ENCODE results near the gene SFTPA1.
"Not testable (repeated sequence)": the region's sequence is repeated elsewhere in the genome, so short reads cannot be mapped to it uniquely, and the experiment has no call there.

DNA sequence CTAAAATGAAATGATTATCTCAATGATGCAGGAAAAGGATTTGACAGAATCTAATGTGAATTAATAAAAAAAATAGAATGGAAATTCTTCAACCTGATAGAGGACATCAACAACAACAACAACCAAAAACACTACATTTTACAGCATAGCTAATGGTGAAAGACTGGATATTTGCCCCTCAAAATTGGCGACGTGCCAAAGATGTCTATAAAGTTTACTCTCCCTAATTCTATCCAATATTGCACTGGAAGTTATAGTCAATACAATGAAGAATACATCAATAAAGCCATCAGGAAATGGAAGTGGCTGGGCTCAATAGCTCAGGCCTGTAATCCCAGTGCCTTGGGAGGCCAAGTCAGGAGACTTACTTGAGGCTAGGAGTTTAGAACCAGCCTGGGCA lies 42.0 kb downstream of the SFTPA1 start:
- not testable (repeated sequence) for TF ChIP-seq POLR2A (IDR thresholded peaks at IDR 0.05; ENCODE audit: low read length); GATA1 (IDR thresholded peaks at IDR 0.05; ENCODE audit: low read depth, low read length)
